H9 (cell line): ENCODE data around the gene PIK3R5. TPM values are rescaled to one million over a fixed set of nuclear protein-coding genes. Genes with fewer than 3 reads are reported as not detected.

ENCODE experiments used
- DNase-seq: peaks from one replicate; pipeline ENCODE4 v3.0.0-alpha.2; 2017
- H2AFZ ChIP-seq: one replicate; pipeline ENCODE4 v1.6.1; 2013; ENCODE audit warnings: mild to moderate bottlenecking, low read length, control low read depth, moderate library complexity
- H2AK5ac ChIP-seq: 2 replicates; pipeline ENCODE4 v1.6.1; 2013; ENCODE audit warnings: low read length, control low read depth, mixed read lengths; ENCODE audit not compliant: insufficient read length
- H2BK120ac ChIP-seq: one replicate; pipeline ENCODE4 v1.6.1; 2013; ENCODE audit warnings: low read depth, mild to moderate bottlenecking, low read length, control low read depth, inconsistent platforms; ENCODE audit not compliant: poor library complexity, severe bottlenecking
- H2BK12ac ChIP-seq: 2 replicates; pipeline ENCODE4 v1.6.1; 2013; ENCODE audit warnings: low read length, control low read depth, mixed read lengths, low read depth; ENCODE audit not compliant: insufficient read length
- H2BK15ac ChIP-seq: 2 replicates; pipeline ENCODE4 v1.6.1; 2013; ENCODE audit warnings: low read depth, low read length, control low read depth
- H2BK20ac ChIP-seq: one replicate; pipeline ENCODE4 v1.6.1; 2013; ENCODE audit warnings: low read depth, mild to moderate bottlenecking, low read length, control low read depth, inconsistent platforms; ENCODE audit not compliant: poor library complexity, severe bottlenecking
- H2BK5ac ChIP-seq: 2 replicates; pipeline ENCODE4 v1.6.1; 2013; ENCODE audit warnings: low read length, control low read depth, mixed read lengths; ENCODE audit not compliant: insufficient read length
- H3K14ac ChIP-seq: 2 replicates; pipeline ENCODE4 v1.6.1; 2013; ENCODE audit warnings: low read length, control low read depth; ENCODE audit not compliant: insufficient read depth
- H3K18ac ChIP-seq: 2 replicates; pipeline ENCODE4 v1.6.1; 2013; ENCODE audit warnings: low read depth, mild to moderate bottlenecking, mixed read lengths, low read length, control low read depth; ENCODE audit not compliant: insufficient read length
- H3K23ac ChIP-seq: 2 replicates; pipeline ENCODE4 v1.6.1; 2013; ENCODE audit warnings: low read length, control low read depth, mixed read lengths, low read depth; ENCODE audit not compliant: insufficient read length
- H3K23me2 ChIP-seq: 2 replicates; pipeline ENCODE4 v1.6.1; 2013; ENCODE audit warnings: low read depth, mild to moderate bottlenecking, mixed read lengths, low read length, control low read depth; ENCODE audit not compliant: insufficient read length, poor library complexity, severe bottlenecking
- H3K27ac ChIP-seq: 2 replicates; pipeline ENCODE4 v1.5.1; 2013; ENCODE audit warnings: low read length, control low read depth, mixed read lengths, low read depth; ENCODE audit not compliant: insufficient read length
- H3K27me3 ChIP-seq: 2 replicates; pipeline ENCODE4 v1.6.1; 2013; ENCODE audit warnings: low read length, control low read depth, inconsistent platforms; ENCODE audit not compliant: insufficient read depth
- H3K4ac ChIP-seq: 2 replicates; pipeline ENCODE4 v1.6.1; 2013; ENCODE audit warnings: low read depth, mild to moderate bottlenecking, control low read depth, inconsistent platforms, low read length, moderate library complexity
- H3K4me1 ChIP-seq: 2 replicates; pipeline ENCODE4 v1.6.1; 2013; ENCODE audit warnings: low read length, control low read depth, inconsistent platforms; ENCODE audit not compliant: insufficient read depth
- H3K4me2 ChIP-seq: 2 replicates; pipeline ENCODE4 v1.6.1; 2013; ENCODE audit warnings: low read length, control low read depth, mixed read lengths; ENCODE audit not compliant: insufficient read length, insufficient read depth
- H3K56ac ChIP-seq: 2 replicates; pipeline ENCODE4 v1.6.1; 2013; ENCODE audit warnings: low read depth, mild to moderate bottlenecking, mixed read lengths, low read length, control low read depth; ENCODE audit not compliant: insufficient read length
- H3K79me1 ChIP-seq: 2 replicates; pipeline ENCODE4 v1.6.1; 2013; ENCODE audit warnings: low read depth, mild to moderate bottlenecking, moderate library complexity, low read length, control low read depth, inconsistent platforms; ENCODE audit not compliant: insufficient read depth, poor library complexity, severe bottlenecking
- H3K79me2 ChIP-seq: 2 replicates; pipeline ENCODE4 v1.6.1; 2013; ENCODE audit warnings: low read length, control low read depth, inconsistent platforms; ENCODE audit not compliant: insufficient read depth
- H3K9ac ChIP-seq: 2 replicates; pipeline ENCODE4 v1.6.1; 2013; ENCODE audit warnings: low read length, control low read depth, mixed read lengths; ENCODE audit not compliant: insufficient read length; ENCODE audit errors: extremely low read depth
- H3K9me3 ChIP-seq: one replicate; pipeline ENCODE4 v1.6.1; 2013; ENCODE audit warnings: low read depth, low read length, inconsistent platforms; ENCODE audit not compliant: control insufficient read depth
- H3T11ph ChIP-seq: one replicate; pipeline ENCODE4 v1.6.1; 2013; ENCODE audit warnings: mild to moderate bottlenecking, low read length, control low read depth, inconsistent platforms
- H4K20me1 ChIP-seq: one replicate; pipeline ENCODE4 v1.6.1; 2013; ENCODE audit not compliant: control insufficient read depth, insufficient read length, insufficient read depth
- H4K5ac ChIP-seq: 2 replicates; pipeline ENCODE4 v1.6.1; 2013; ENCODE audit warnings: low read depth, mild to moderate bottlenecking, mixed read lengths, low read length, control low read depth; ENCODE audit not compliant: insufficient read length
- H4K8ac ChIP-seq: replicated peaks from 2 replicates; pipeline ENCODE4 v1.6.1; 2013; ENCODE audit warnings: low read length, control low read depth, mixed read lengths, low read depth; ENCODE audit not compliant: insufficient read length
- H4K91ac ChIP-seq: 2 replicates; pipeline ENCODE4 v1.6.1; 2013; ENCODE audit warnings: low read depth, mild to moderate bottlenecking, moderate library complexity, mixed read lengths, low read length, control low read depth; ENCODE audit not compliant: insufficient read length
- H3K27ac Mint-ChIP-seq, 3 experiments: 2 replicates in 2 of 3; 3 replicates in 1 of 3; pipeline ENCODE4 v1.8.0; 2020 to 2021; ENCODE audit warnings: mixed read lengths in 3 of 3, mild to moderate bottlenecking in 1 of 3, moderate library complexity in 1 of 3
- H3K27me3 Mint-ChIP-seq: 2 replicates; pipeline ENCODE4 v1.8.0; 2021; ENCODE audit warnings: low read depth, mild to moderate bottlenecking, moderate library complexity, mixed read lengths
- H3K36me3 Mint-ChIP-seq, 3 experiments: 2 replicates in 2 of 3; 3 replicates in 1 of 3; pipeline ENCODE4 v1.8.0; 2020 to 2021; ENCODE audit warnings: low read depth in 3 of 3, mixed read lengths in 3 of 3; ENCODE audit not compliant: insufficient read depth in 1 of 3
- H3K4me1 Mint-ChIP-seq, 2 experiments: 2 replicates each; pipeline ENCODE4 v1.8.0; 2020; ENCODE audit warnings: mixed read lengths in 2 of 2
- H3K4me3 Mint-ChIP-seq, 2 experiments: 2 replicates in 1 of 2; 3 replicates in 1 of 2; pipeline ENCODE4 v1.8.0; 2020 to 2021; ENCODE audit warnings: mild to moderate bottlenecking in 2 of 2, mixed read lengths in 2 of 2, moderate library complexity in 1 of 2
- H3K9me3 Mint-ChIP-seq, 2 experiments: 2 replicates in 1 of 2; 3 replicates in 1 of 2; pipeline ENCODE4 v1.8.0; 2020; ENCODE audit warnings: mild to moderate bottlenecking in 2 of 2, mixed read lengths in 2 of 2, moderate library complexity in 1 of 2
- WGBS: extraction: QIAGEN DNeasy Blood & Tissue Kit; methylation state at CpG from one replicate; pipeline ENCODE4 v1.1.7; 2013; ENCODE audit warnings: missing lambda C conversion rate, low lambda C conversion rate, mixed read lengths; ENCODE audit not compliant: insufficient read length; ENCODE audit errors: extremely low coverage; 5-methylcytosine and 5-hydroxymethylcytosine counted together
- total RNA-seq: library from RNA; stranded (reverse); gene quantifications from 2 replicates; pipeline ENCODE4 v1.2.1, GENCODE V29; 2021
- TF ChIP-seq, protein P1 (sequence below): fragments of 200-600 bp; sonication (generic); conservative IDR thresholded peaks from 3 replicates; pipeline ENCODE4 v1.8.0; 2021; ENCODE audit warnings: antibody characterized with exemption, mild to moderate bottlenecking

The PIK3R5 gene
- total RNA-seq, 1 experiment from 2014 or later, result 1.4 TPM

DNA sequence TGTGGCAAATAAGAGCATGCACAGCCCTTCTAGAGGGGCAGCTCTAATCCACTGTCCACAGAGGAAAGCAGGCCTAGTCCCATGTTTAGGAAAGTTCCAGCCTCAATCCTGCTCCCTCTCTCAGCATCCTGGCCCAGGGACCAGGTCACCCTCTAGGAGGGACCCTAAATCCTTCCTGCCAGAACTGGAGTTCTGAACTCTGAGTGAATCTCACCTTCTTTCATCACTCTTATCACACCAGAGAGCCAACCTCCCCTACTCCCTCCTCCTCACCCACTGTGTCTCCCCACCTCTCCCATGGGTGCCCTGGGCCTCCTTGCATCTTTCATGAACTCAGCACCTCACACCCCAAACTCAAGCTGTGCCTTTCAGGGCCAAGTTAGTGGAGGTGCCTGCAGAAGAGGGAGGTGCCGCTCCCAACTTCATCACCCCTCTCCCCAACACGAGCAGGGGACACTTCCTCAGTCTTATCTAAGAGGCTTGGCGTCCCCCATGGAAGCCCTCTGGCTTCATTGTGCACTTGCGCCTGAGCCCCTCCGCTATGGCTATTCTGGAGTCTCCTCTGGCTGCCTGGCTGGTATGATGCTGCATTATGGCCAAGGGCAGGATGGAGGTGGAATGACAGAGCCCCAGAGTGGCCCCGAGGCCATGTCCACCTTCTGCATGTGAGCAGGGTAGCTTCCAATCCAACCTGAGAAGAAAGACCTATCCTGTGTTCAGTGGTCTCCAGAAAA lies 129.7 kb downstream of the PIK3R5 start:
- Histone ChIP-seq H4K20me1 (no peaks in the 10 kb centered on the region), H3K4ac (no peak overlapping the region), H3K23me2 (peaks cover 2% of the 10 kb centered on the region), H2BK12ac (no peak overlapping the region), H2BK120ac (no peak overlapping the region), H3T11ph (no peak overlapping the region), H3K23ac (no peak overlapping the region), H3K4me1 (no peaks in the 10 kb centered on the region), H3K79me1 (no peaks in the 10 kb centered on the region), H3K4me2 (no peak overlapping the region), H2BK5ac (no peak overlapping the region), H3K56ac (no peak overlapping the region), H3K27ac (no peak overlapping the region), H2AFZ (no peak overlapping the region), H2AK5ac (no peak overlapping the region), H3K9ac (no peak overlapping the region), H2BK15ac (no peak overlapping the region), H4K91ac (no peak overlapping the region), H3K79me2 (no peaks in the 10 kb centered on the region), H2BK20ac (no peak overlapping the region), H3K9me3 (no peaks in the 10 kb centered on the region), H4K5ac (no peak overlapping the region), H3K14ac (no peak overlapping the region), H4K8ac (no peak overlapping the region), H3K18ac (no peak overlapping the region), H3K27me3 (no peaks in the 10 kb centered on the region; the same call in 1 of the 2 replicates)
- Mint-ChIP-seq H3K4me3 (no peak overlapping the region), H3K27ac (peak overlapping the region in 1 of 3 experiments; percentile 55; a peak in 1 of 7 replicates), H3K9me3 (peaks cover 0 to 1% of the 10 kb centered on the region in 2 experiments; a peak in 1 of 5 replicates), H3K27me3 (peaks cover 12% of the 10 kb centered on the region), H3K4me1 (peaks cover 10 to 22% of the 10 kb centered on the region in 2 experiments; a peak in 3 of 4 replicates), H3K36me3 (no peaks in the 10 kb centered on the region)
- TF ChIP-seq, protein P1, sequence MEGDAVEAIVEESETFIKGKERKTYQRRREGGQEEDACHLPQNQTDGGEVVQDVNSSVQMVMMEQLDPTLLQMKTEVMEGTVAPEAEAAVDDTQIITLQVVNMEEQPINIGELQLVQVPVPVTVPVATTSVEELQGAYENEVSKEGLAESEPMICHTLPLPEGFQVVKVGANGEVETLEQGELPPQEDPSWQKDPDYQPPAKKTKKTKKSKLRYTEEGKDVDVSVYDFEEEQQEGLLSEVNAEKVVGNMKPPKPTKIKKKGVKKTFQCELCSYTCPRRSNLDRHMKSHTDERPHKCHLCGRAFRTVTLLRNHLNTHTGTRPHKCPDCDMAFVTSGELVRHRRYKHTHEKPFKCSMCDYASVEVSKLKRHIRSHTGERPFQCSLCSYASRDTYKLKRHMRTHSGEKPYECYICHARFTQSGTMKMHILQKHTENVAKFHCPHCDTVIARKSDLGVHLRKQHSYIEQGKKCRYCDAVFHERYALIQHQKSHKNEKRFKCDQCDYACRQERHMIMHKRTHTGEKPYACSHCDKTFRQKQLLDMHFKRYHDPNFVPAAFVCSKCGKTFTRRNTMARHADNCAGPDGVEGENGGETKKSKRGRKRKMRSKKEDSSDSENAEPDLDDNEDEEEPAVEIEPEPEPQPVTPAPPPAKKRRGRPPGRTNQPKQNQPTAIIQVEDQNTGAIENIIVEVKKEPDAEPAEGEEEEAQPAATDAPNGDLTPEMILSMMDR, result no peak
- no CpG with 5 or more reads among the region's 6 CpGs for WGBS
- no peak for DNase-seq
